Astrocyte (in vitro differentiated cells and primary cell): ENCODE results near the gene ARFRP1.

Source experiments
- CTCF ChIP-seq: IDR thresholded peaks from 2 replicates; pipeline ENCODE4 v1.5.1; 2011; ENCODE audit warnings: low read depth, mild to moderate bottlenecking, inconsistent platforms, low read length, moderate library complexity; ENCODE audit not compliant: insufficient read depth
- EZH2 ChIP-seq: IDR thresholded peaks from 2 replicates; pipeline ENCODE4 v1.6.1; 2012; ENCODE audit warnings: mild to moderate bottlenecking, low read length, inconsistent platforms; ENCODE audit not compliant: insufficient read depth

GRCh38 chr20:63741676-63742380, 34.1 kb upstream of the ARFRP1 start:
- TF ChIP-seq CTCF (no peak), EZH2 (no peak)
